SH-SY5Y (cell line): ENCODE data around the gene WFDC6.

Experiments
- GATA2 ChIP-seq: IDR thresholded peaks from 2 replicates; pipeline ENCODE4 v1.6.1; 2011; ENCODE audit warnings: mild to moderate bottlenecking, low read depth, low read length
- GATA3 ChIP-seq: IDR thresholded peaks from 2 replicates; pipeline ENCODE4 v1.6.1; 2011; ENCODE audit warnings: low read depth, mild to moderate bottlenecking, low read length, moderate library complexity

WFDC6 gene

GRCh38 chr20:45539382-45539781, at the start of gene WFDC6:
TSS of gene WFDC6 (minus strand) at chr20:45539482. CDS start at chr20:45539407, 75 bp downstream.
- no peak for TF ChIP-seq GATA3
- TF ChIP-seq GATA2 = no peak

- TF ChIP-seq GATA3 = no peak
- no peak for TF ChIP-seq GATA2
Measured at GRCh38 chr20:45588800-45589199, 49.5 kb upstream of the WFDC6 start.

DNA sequence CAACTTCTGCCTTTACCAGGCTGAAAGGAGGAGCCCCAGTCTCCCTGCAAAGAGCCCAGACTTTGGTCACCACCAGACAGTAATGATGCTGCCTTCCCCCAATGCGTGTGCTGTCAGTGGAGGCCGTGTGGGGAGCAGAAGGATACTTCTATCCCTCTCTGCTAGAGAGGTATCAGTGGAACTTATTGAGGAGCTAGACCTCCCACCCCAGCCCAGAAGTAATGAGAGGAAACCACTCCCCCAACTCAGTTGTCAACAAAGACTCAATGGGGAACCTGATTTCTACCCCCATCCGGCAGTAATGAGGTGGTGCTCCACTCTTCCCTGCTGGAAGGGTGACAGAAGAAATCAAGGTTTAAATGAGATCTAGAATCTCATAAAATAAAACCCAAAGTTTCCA, 44.2 kb upstream of the WFDC6 start:
- TF ChIP-seq GATA2 (no peak), GATA3 (no peak)

DNA sequence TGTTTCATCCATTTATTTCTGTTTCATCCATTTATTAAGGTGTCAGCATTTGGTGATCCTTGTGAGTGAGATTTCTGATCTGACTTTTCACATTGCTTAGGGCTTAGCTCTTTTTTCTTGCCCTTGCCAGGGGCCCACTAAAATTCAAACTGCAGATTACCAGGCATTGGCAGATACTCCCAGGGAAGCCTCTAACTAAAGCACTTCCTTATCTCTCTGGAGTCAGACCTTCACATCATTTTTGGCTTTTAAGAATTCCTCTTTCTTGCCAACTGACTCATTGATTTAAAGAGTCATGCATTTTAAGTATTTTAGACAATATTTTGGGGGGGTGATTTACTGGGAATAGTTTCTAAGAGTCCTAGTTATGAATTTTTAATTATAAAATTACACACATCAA, 42.4 kb upstream of the WFDC6 start:
- TF ChIP-seq GATA3 (no peak), GATA2 (no peak)

DNA sequence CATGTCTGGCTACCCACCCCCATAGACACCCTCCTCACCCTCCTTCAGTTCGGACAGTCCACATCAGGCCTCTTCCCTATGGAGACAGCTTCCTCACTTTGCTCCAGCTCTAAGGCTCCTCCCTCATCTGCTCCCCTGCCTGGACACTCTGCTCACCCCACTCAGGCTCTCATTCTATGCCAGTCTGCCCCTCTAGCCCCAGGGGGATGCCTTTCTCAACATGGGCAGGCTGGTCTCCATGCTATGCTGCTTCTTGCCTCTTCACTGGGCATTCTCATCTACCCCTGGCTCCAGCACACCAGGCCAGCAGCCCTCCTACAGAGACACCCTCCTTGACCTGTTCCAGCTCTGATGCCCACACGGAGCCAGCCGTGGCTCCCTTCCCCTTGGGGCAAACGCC, 39.9 kb upstream of the WFDC6 start, which contains the start of gene WFDC8:
Gene WFDC8, minus strand, starts transcription at position 101 of the 400 bp plus-strand sequence. Its CDS starts 37 bp downstream, at position 64.
- TF ChIP-seq GATA2 = no peak
- TF ChIP-seq GATA3 = no peak

- TF ChIP-seq GATA2 = no peak
- TF ChIP-seq GATA3 = no peak
Measured at GRCh38 chr20:45578231-45578630, 38.9 kb upstream of the WFDC6 start.

DNA sequence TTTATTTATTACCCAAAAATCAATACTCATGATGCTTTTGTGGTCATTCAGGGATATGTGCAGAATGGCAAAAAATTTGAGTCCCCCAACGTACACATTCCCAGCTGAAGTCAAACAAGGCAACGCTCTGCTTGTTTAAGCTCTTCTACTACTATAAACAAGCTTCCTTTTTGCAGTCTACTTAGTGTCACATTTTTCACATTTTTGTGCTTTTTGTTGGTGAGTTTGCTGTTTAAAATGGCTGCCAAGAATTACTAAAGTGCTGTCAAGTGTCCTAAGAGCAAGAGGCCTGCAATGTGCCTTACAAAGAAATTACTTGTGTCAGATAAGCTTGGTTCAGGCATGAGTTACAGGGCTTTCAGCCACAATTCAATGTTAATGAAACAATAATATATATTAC, 37.7 kb upstream of the WFDC6 start:
- no peak for TF ChIP-seq GATA3
- no peak for TF ChIP-seq GATA2

- TF ChIP-seq GATA2 (no peak), GATA3 (no peak)
Measured at GRCh38 chr20:45575931-45576330, 36.6 kb upstream of the WFDC6 start.

DNA sequence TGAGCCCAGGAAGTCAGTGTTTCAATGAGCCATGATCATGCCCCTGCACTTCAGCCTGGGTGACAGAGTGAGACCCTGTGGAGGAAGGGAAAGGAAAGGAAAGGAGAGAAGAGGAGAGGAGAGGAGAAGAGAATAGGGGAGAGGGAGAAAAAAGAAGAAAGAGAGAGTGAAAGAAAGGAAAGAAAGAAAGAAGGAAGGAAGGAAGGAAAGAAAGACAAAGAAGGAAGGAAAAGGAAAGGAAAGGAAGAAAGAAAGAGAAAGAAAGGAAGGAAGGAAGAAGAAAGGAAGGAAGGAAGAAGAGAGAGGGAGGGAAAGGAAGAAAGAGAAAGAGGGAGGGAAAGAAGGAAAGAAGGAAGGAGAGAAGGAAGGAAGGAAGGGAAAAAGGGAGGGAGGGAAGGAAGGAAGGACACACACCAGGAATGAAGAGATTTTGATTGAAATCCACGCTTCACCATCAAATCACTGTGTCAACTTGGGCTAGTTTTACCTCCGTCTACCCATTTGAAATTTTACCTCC, 25.5 kb upstream of the WFDC6 start:
- TF ChIP-seq GATA3 (no peak), GATA2 (no peak)

- no peak for TF ChIP-seq GATA2
- TF ChIP-seq GATA3 = no peak
Measured at GRCh38 chr20:45555198-45555597, 15.9 kb upstream of the WFDC6 start.

- no peak for TF ChIP-seq GATA2
- no peak for TF ChIP-seq GATA3
Measured at GRCh38 chr20:45552456-45552855, 13.2 kb upstream of the WFDC6 start.

GRCh38 chr20:45550765-45551164, 11.5 kb upstream of the WFDC6 start:
- TF ChIP-seq GATA3 (no peak), GATA2 (no peak)

GRCh38 chr20:45548410-45548809, 9.1 kb upstream of the WFDC6 start:
- TF ChIP-seq GATA3 (no peak), GATA2 (no peak)

DNA sequence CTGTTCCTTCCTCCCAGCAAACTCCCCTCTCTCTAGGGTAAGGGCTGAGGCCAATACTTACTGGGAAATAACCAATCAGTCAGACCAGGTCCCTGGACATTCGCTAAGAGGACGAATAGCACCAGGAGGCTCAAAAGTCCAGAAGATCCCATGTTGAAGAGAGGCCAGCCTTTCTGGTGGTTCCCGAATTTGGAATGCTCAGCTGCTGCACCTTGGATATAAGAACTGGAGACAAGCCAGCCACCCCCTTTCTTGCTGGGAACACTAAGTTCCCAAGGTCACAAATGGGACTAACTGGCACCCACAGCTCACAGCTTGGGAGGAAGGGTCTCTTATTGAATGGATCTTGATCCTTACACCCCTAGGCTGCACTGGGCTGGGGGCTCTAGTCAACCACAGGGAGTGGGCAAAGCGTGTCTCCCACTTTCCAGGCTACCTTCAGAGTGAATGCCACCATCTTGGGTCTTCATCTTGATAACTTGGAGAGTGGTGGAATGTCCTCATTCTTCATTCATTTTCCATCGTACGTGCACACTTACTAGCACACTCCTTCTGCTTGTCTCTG, 8.0 kb upstream of the WFDC6 start, which contains the start of gene EPPIN:
Gene EPPIN, minus strand, starts transcription at position 196 of the 565 bp plus-strand sequence. Its CDS starts 44 bp downstream, at position 152.
- no peak for TF ChIP-seq GATA3

- TF ChIP-seq GATA2 (no peak), GATA3 (no peak)
Measured at GRCh38 chr20:45545754-45546453, 6.6 kb upstream of the WFDC6 start.
